Measurements from ENCODE around the gene CHST1. TPM values are rescaled to one million over a fixed set of nuclear protein-coding genes. Genes with fewer than 3 reads are reported as not detected.

The CHST1 gene
- 2.3 and 2.4 TPM in 2 replicates for polyA plus RNA-seq (2013)

- H4K12ac ChIP-seq (ENCODE audit: low read depth, low read length), result no peak within 1 kb of the TSS
- H3K79me1 ChIP-seq (ENCODE audit: low read length), result no peaks in the 10 kb centered on the region
- no peak within 1 kb of the TSS for H3K4ac ChIP-seq (ENCODE audit: low read depth, low read length)
- H3K18ac ChIP-seq (ENCODE audit: low read length), result no peak within 1 kb of the TSS
- no peak within 1 kb of the TSS for H2BK120ac ChIP-seq (ENCODE audit: insufficient read depth, low read length, poor library complexity)
- no peaks in the 10 kb centered on the region for H3K79me2 ChIP-seq (ENCODE audit: control insufficient read depth, insufficient read depth, low read length, poor library complexity)
- peaks cover 2% of the 10 kb centered on the region for H3K9me3 ChIP-seq (ENCODE audit: insufficient read depth, low read depth, low read length)
- no peak within 1 kb of the TSS for H3K27ac ChIP-seq (ENCODE audit: low read depth, low read length)
- H2BK5ac ChIP-seq (ENCODE audit: low read depth, low read length, poor library complexity), result no peak within 1 kb of the TSS
- peak within 1 kb of the TSS; percentile 68 for H3K4me3 ChIP-seq (ENCODE audit: low read depth, low read length)
- DNase-seq, result peak in 1 of 2 donors; percentile 34
- no peaks in the 10 kb centered on the region for H3K36me3 ChIP-seq (ENCODE audit: control insufficient read depth in 1 of 2, insufficient read depth in 2 of 2, low read length in 2 of 2)
- H3K4me2 ChIP-seq (ENCODE audit: low read length), result peak within 1 kb of the TSS; percentile 80
- peaks cover 8 to 13% of the 10 kb centered on the region in 2 experiments for H3K4me1 ChIP-seq (ENCODE audit: control insufficient read depth in 1 of 2, insufficient read depth in 2 of 2, low read length in 2 of 2)
- no peak within 1 kb of the TSS for H3K9ac ChIP-seq (ENCODE audit: low read length)
- H2AFZ ChIP-seq (ENCODE audit: insufficient read depth, low read length, poor library complexity), result no peak within 1 kb of the TSS
- no peak within 1 kb of the TSS for H4K91ac ChIP-seq (ENCODE audit: low read depth, low read length)
- no peak within 1 kb of the TSS for H2BK12ac ChIP-seq (ENCODE audit: low read length)
- H3K14ac ChIP-seq (ENCODE audit: low read length), result no peak within 1 kb of the TSS
- peaks cover 41% of the 10 kb centered on the region for H3K27me3 ChIP-seq (ENCODE audit: insufficient read depth, low read length)
- WGBS (ENCODE audit: extremely low coverage, insufficient coverage, insufficient read length), result no CpG with 5 or more reads among the region's 96 CpGs
- H4K8ac ChIP-seq (ENCODE audit: low read depth, low read length), result no peak within 1 kb of the TSS
- no peak within 1 kb of the TSS for H3K23ac ChIP-seq (ENCODE audit: low read length)
- no peak within 1 kb of the TSS for H2AK5ac ChIP-seq (ENCODE audit: low read length)
Observed at GRCh38 chr11:45665206-45665932, at the start of gene CHST1. TSS of gene CHST1 (minus strand) at chr11:45665622. CDS start at chr11:45650923, 14,699 bp downstream.

GRCh38 chr11:45713573-45713972 lies 48.2 kb upstream of the CHST1 start:
- H4K91ac ChIP-seq (ENCODE audit: low read depth, low read length), result no peak overlapping the region
- no peaks in the 10 kb centered on the region for H3K27me3 ChIP-seq (ENCODE audit: insufficient read depth, low read length)
- no peaks in the 10 kb centered on the region for H3K36me3 ChIP-seq (ENCODE audit: control insufficient read depth in 1 of 2, insufficient read depth in 2 of 2, low read length in 2 of 2)
- no peak overlapping the region for H3K23ac ChIP-seq (ENCODE audit: low read length)
- no peak overlapping the region for H3K4me2 ChIP-seq (ENCODE audit: low read length)
- H2BK12ac ChIP-seq (ENCODE audit: low read length), result no peak overlapping the region
- H3K18ac ChIP-seq (ENCODE audit: low read length), result no peak overlapping the region
- no CpG with 5 or more reads among the region's 2 CpGs for WGBS (ENCODE audit: extremely low coverage, insufficient coverage, insufficient read length)
- no peaks in the 10 kb centered on the region for H3K79me1 ChIP-seq (ENCODE audit: low read length)
- no peak overlapping the region for H2AFZ ChIP-seq (ENCODE audit: insufficient read depth, low read length, poor library complexity)
- no peak overlapping the region for H3K27ac ChIP-seq (ENCODE audit: low read depth, low read length)
- H3K4me3 ChIP-seq (ENCODE audit: low read depth, low read length), result no peak overlapping the region
- H2BK5ac ChIP-seq (ENCODE audit: low read depth, low read length, poor library complexity), result no peak overlapping the region
- no peak overlapping the region for H2BK120ac ChIP-seq (ENCODE audit: insufficient read depth, low read length, poor library complexity)
- H4K12ac ChIP-seq (ENCODE audit: low read depth, low read length), result no peak overlapping the region
- H3K79me2 ChIP-seq (ENCODE audit: control insufficient read depth, insufficient read depth, low read length, poor library complexity), result no peaks in the 10 kb centered on the region
- no peak overlapping the region for H3K4ac ChIP-seq (ENCODE audit: low read depth, low read length)
- no peaks in the 10 kb centered on the region for H3K4me1 ChIP-seq (ENCODE audit: control insufficient read depth in 1 of 2, insufficient read depth in 2 of 2, low read length in 2 of 2)
- H3K9ac ChIP-seq (ENCODE audit: low read length), result no peak overlapping the region
- H3K14ac ChIP-seq (ENCODE audit: low read length), result no peak overlapping the region
- no peaks in the 10 kb centered on the region for H3K9me3 ChIP-seq (ENCODE audit: insufficient read depth, low read depth, low read length)
- H4K8ac ChIP-seq (ENCODE audit: low read depth, low read length), result no peak overlapping the region
- no peak overlapping the region for H2AK5ac ChIP-seq (ENCODE audit: low read length)
- no peak for DNase-seq

GRCh38 chr11:45710561-45710960 lies 45.1 kb upstream of the CHST1 start:
- DNase-seq, result no peak
- Histone ChIP-seq H3K4ac (ENCODE audit: low read depth, low read length) (no peak overlapping the region), H3K14ac (ENCODE audit: low read length) (no peak overlapping the region), H3K4me3 (ENCODE audit: low read depth, low read length) (no peak overlapping the region), H3K4me1 (ENCODE audit: control insufficient read depth in 1 of 2, insufficient read depth in 2 of 2, low read length in 2 of 2) (no peaks in the 10 kb centered on the region), H4K91ac (ENCODE audit: low read depth, low read length) (no peak overlapping the region), H3K79me1 (ENCODE audit: low read length) (no peaks in the 10 kb centered on the region), H3K27me3 (ENCODE audit: insufficient read depth, low read length) (no peaks in the 10 kb centered on the region), H2BK120ac (ENCODE audit: insufficient read depth, low read length, poor library complexity) (no peak overlapping the region), H3K36me3 (ENCODE audit: control insufficient read depth in 1 of 2, insufficient read depth in 2 of 2, low read length in 2 of 2) (no peaks in the 10 kb centered on the region), H3K9ac (ENCODE audit: low read length) (no peak overlapping the region), H3K4me2 (ENCODE audit: low read length) (no peak overlapping the region), H3K9me3 (ENCODE audit: insufficient read depth, low read depth, low read length) (no peaks in the 10 kb centered on the region), H3K23ac (ENCODE audit: low read length) (no peak overlapping the region), H2BK12ac (ENCODE audit: low read length) (no peak overlapping the region), H4K12ac (ENCODE audit: low read depth, low read length) (no peak overlapping the region), H2AK5ac (ENCODE audit: low read length) (no peak overlapping the region), H3K27ac (ENCODE audit: low read depth, low read length) (no peak overlapping the region), H2AFZ (ENCODE audit: insufficient read depth, low read length, poor library complexity) (no peak overlapping the region), H3K18ac (ENCODE audit: low read length) (no peak overlapping the region), H4K8ac (ENCODE audit: low read depth, low read length) (no peak overlapping the region), H2BK5ac (ENCODE audit: low read depth, low read length, poor library complexity) (no peak overlapping the region), H3K79me2 (ENCODE audit: control insufficient read depth, insufficient read depth, low read length, poor library complexity) (no peaks in the 10 kb centered on the region)
- no CpG with 5 or more reads among the region's 1 CpG for WGBS (ENCODE audit: extremely low coverage, insufficient coverage, insufficient read length)

- H2AFZ ChIP-seq (ENCODE audit: insufficient read depth, low read length, poor library complexity), result no peak overlapping the region
- H3K23ac ChIP-seq (ENCODE audit: low read length), result no peak overlapping the region
- no peak overlapping the region for H4K12ac ChIP-seq (ENCODE audit: low read depth, low read length)
- H3K18ac ChIP-seq (ENCODE audit: low read length), result no peak overlapping the region
- no peak for DNase-seq
- H3K9me3 ChIP-seq (ENCODE audit: insufficient read depth, low read depth, low read length), result no peaks in the 10 kb centered on the region
- H4K8ac ChIP-seq (ENCODE audit: low read depth, low read length), result no peak overlapping the region
- no CpG with 5 or more reads among the region's 6 CpGs for WGBS (ENCODE audit: extremely low coverage, insufficient coverage, insufficient read length)
- H4K91ac ChIP-seq (ENCODE audit: low read depth, low read length), result no peak overlapping the region
- no peak overlapping the region for H3K9ac ChIP-seq (ENCODE audit: low read length)
- no peaks in the 10 kb centered on the region for H3K4me1 ChIP-seq (ENCODE audit: control insufficient read depth in 1 of 2, insufficient read depth in 2 of 2, low read length in 2 of 2)
- no peak overlapping the region for H3K4me3 ChIP-seq (ENCODE audit: low read depth, low read length)
- no peak overlapping the region for H2AK5ac ChIP-seq (ENCODE audit: low read length)
- no peak overlapping the region for H2BK5ac ChIP-seq (ENCODE audit: low read depth, low read length, poor library complexity)
- H3K27ac ChIP-seq (ENCODE audit: low read depth, low read length), result no peak overlapping the region
- no peak overlapping the region for H2BK120ac ChIP-seq (ENCODE audit: insufficient read depth, low read length, poor library complexity)
- H3K4me2 ChIP-seq (ENCODE audit: low read length), result no peak overlapping the region
- H3K36me3 ChIP-seq (ENCODE audit: control insufficient read depth in 1 of 2, insufficient read depth in 2 of 2, low read length in 2 of 2), result no peaks in the 10 kb centered on the region
- no peaks in the 10 kb centered on the region for H3K27me3 ChIP-seq (ENCODE audit: insufficient read depth, low read length)
- H3K79me1 ChIP-seq (ENCODE audit: low read length), result no peaks in the 10 kb centered on the region
- H3K79me2 ChIP-seq (ENCODE audit: control insufficient read depth, insufficient read depth, low read length, poor library complexity), result no peaks in the 10 kb centered on the region
- H2BK12ac ChIP-seq (ENCODE audit: low read length), result no peak overlapping the region
- no peak overlapping the region for H3K4ac ChIP-seq (ENCODE audit: low read depth, low read length)
- H3K14ac ChIP-seq (ENCODE audit: low read length), result no peak overlapping the region
Observed at GRCh38 chr11:45708887-45709663, 43.7 kb upstream of the CHST1 start.
